Glutamatergic neuron (in vitro differentiated cells): ENCODE data around the gene CLIC3. TPM values are rescaled to one million over a fixed set of nuclear protein-coding genes. Genes with fewer than 3 reads are reported as not detected.
A peak's percentile ranks its signal among the peaks of the same experiment; 100 is the strongest.
"Not testable (repeated sequence)": the region's sequence is repeated elsewhere in the genome, so short reads cannot be mapped to it uniquely, and the experiment has no call there.

ENCODE experiments used
- DNase-seq: peaks from one replicate; pipeline ENCODE4 v3.0.0; 2022
- H3K27ac Mint-ChIP-seq: one replicate; pipeline ENCODE4 v1.8.0; 2020; ENCODE audit warnings: mild to moderate bottlenecking, mixed read lengths, inconsistent platforms; ENCODE audit not compliant: unreplicated experiment
- H3K27me3 Mint-ChIP-seq: one replicate; pipeline ENCODE4 v1.8.0; 2020; ENCODE audit warnings: mild to moderate bottlenecking, moderate library complexity, mixed read lengths, inconsistent platforms; ENCODE audit not compliant: unreplicated experiment
- H3K36me3 Mint-ChIP-seq: one replicate; pipeline ENCODE4 v1.8.0; 2020; ENCODE audit warnings: mild to moderate bottlenecking, mixed read lengths, inconsistent platforms; ENCODE audit not compliant: unreplicated experiment
- H3K4me1 Mint-ChIP-seq: one replicate; pipeline ENCODE4 v1.8.0; 2020; ENCODE audit warnings: mild to moderate bottlenecking, low read depth, mixed read lengths, inconsistent platforms; ENCODE audit not compliant: unreplicated experiment
- H3K4me3 Mint-ChIP-seq: one replicate; pipeline ENCODE4 v1.8.0; 2020; ENCODE audit warnings: mild to moderate bottlenecking, mixed read lengths, inconsistent platforms; ENCODE audit not compliant: unreplicated experiment
- H3K9me3 Mint-ChIP-seq: one replicate; pipeline ENCODE4 v1.8.0; 2020; ENCODE audit warnings: mild to moderate bottlenecking, moderate library complexity, mixed read lengths, inconsistent platforms; ENCODE audit not compliant: unreplicated experiment
- CTCF ChIP-seq: fragments of 200-600 bp; sonication (generic); IDR thresholded peaks from one replicate; pipeline ENCODE4 v1.5.0; 2021; ENCODE audit not compliant: partially characterized antibody, unreplicated experiment
- total RNA-seq: library from RNA; stranded (reverse); fragmentation: NEBNext Ultra II Directional; extraction: Animal tissue kit (Norgen Biotek cat#: 25700); gene quantifications from one replicate; pipeline ENCODE4 v1.2.1, GENCODE V29; 2021; ENCODE audit not compliant: unreplicated experiment

CLIC3 gene
- total RNA-seq, 1 donor from 2014 or later = not detected

GRCh38 chr9:137034709-137035506 lies 38.5 kb upstream of the CLIC3 start:
- peak; percentile 85 for TF ChIP-seq CTCF
- no peak overlapping the region for H3K27ac Mint-ChIP-seq
- peaks cover 2% of the 10 kb centered on the region for H3K4me1 Mint-ChIP-seq
- H3K4me3 Mint-ChIP-seq = no peak overlapping the region
- peak; percentile 93 for DNase-seq
- no peaks in the 10 kb centered on the region for H3K36me3 Mint-ChIP-seq
- H3K27me3 Mint-ChIP-seq = peaks cover 4% of the 10 kb centered on the region
- peaks cover 4% of the 10 kb centered on the region for H3K9me3 Mint-ChIP-seq

DNA sequence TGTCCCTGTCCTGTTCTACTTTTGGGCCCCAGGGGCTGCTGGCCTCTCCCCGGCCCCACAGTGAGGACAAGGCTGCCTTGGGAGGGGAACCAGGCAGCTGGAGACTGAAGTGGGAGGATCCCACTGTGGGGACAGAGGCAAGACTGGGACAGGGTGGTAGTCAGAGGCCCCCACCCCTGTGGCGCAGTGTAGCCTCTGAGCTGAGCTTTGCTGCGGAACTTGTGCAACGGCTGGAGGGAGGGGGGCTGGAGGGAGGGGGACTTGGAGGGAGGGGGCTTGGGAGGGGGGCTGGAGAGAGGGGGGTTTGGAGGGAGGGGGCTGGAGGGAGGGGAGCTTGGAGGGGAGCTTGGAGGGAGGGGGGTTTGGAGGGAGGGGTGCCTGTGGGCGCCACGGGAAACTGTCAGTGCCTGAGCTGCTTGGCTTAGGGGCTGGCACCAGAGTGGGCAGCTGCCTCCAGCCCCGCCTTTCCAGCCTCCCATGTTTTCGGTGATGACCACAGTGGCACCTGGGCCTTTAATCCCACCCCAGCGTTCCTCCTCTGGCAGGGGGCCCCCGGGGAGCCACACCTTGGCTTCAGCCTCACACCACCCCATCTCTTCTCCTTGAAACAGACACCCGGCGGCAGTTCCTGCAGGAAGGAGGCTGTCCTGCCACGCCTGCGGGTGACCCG lies 37.8 kb upstream of the CLIC3 start:
- H3K27me3 Mint-ChIP-seq = peaks cover 10% of the 10 kb centered on the region
- H3K4me1 Mint-ChIP-seq = peaks cover 2% of the 10 kb centered on the region
- H3K27ac Mint-ChIP-seq = no peak overlapping the region
- DNase-seq = no peak
- no peak overlapping the region for H3K4me3 Mint-ChIP-seq
- H3K36me3 Mint-ChIP-seq = no peaks in the 10 kb centered on the region
- H3K9me3 Mint-ChIP-seq = peaks cover 4% of the 10 kb centered on the region
- no peak for TF ChIP-seq CTCF

GRCh38 chr9:137033481-137033880 lies 37.1 kb upstream of the CLIC3 start:
- not testable (repeated sequence) for H3K4me1 Mint-ChIP-seq, H3K4me3 Mint-ChIP-seq, H3K36me3 Mint-ChIP-seq, H3K27me3 Mint-ChIP-seq, DNase-seq, H3K27ac Mint-ChIP-seq, H3K9me3 Mint-ChIP-seq

DNA sequence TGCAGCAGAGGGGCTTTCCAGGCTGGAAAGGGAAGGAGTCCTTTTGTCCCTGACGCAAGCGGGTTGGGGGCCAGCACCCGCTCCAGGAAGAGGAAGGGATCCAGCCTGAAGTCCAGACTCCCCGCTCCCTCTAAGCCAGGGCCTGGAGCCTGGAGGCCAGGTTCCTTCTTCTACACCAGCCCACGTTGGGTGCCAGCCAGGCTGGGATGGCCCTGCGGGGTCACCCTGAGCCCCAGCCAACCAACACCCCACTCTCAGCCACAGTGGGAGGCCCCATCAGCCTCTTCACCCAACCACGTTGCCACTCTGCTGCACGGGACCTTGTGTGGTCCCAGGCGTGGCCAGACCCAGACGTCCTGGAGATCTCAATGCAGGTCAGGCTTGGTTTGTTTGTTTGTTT lies 36.5 kb upstream of the CLIC3 start:
- H3K27ac Mint-ChIP-seq = no peak overlapping the region
- H3K4me1 Mint-ChIP-seq = peaks cover 2% of the 10 kb centered on the region
- H3K36me3 Mint-ChIP-seq = no peaks in the 10 kb centered on the region
- TF ChIP-seq CTCF = no peak
- peaks cover 10% of the 10 kb centered on the region for H3K27me3 Mint-ChIP-seq
- DNase-seq = no peak
- H3K9me3 Mint-ChIP-seq = peaks cover 2% of the 10 kb centered on the region
- peak overlapping the region; percentile 9 for H3K4me3 Mint-ChIP-seq

GRCh38 chr9:137031904-137032640 lies 35.7 kb upstream of the CLIC3 start, which contains the start of gene FUT7:
Gene FUT7, minus strand, starts transcription at chr9:137032088. Its CDS starts 97 bp downstream, at chr9:137031991.
- no peak within 1 kb of the TSS for H3K27ac Mint-ChIP-seq
- no peak within 1 kb of the TSS for H3K4me3 Mint-ChIP-seq
- H3K36me3 Mint-ChIP-seq = no peaks in the 10 kb centered on the region
- no peak for TF ChIP-seq CTCF
- peaks cover 2% of the 10 kb centered on the region for H3K4me1 Mint-ChIP-seq
- H3K27me3 Mint-ChIP-seq = peaks cover 12% of the 10 kb centered on the region
- no peak for DNase-seq
- peaks cover 3% of the 10 kb centered on the region for H3K9me3 Mint-ChIP-seq
